ENCODE measurements around the gene ADSS2. TPM values are rescaled to one million over a fixed set of nuclear protein-coding genes. Genes with fewer than 3 reads are reported as not detected.
"Not testable (repeated sequence)": the region's sequence is repeated elsewhere in the genome, so short reads cannot be mapped to it uniquely, and the experiment has no call there.

The ADSS2 gene
- total RNA-seq, 1 experiment from 2014 or later: 71.4 TPM

DNA sequence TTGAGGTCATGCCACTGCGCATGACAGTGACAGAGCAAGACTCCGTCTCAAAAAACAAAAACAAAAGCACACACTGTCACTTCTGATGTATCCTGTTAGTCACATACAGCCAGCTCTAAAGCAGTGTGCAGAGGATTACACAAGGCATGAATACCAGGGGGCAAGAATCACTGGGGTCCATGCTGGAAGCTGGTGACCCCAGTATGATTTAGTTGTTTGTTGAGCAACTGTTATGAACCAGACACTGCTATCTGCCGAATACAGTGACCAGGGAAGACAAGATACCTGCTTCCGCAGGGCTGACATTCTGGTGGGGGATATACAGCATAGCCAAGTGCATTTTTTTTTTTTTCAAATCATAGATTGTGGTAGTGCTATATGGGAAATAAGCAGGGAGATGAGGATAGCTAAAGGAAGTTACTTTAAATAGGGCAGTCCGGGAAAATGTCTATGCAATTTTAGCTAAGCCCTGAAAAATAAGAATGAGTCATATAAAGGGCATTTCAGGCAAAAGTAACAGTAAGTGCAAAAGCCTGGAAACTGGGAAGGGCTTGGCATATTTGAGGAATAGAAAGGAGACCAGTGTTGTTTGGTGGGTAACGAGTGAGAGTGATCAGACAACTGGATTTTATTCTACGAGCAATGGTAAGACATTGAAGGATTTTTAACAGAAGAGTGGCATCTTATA is 69.7 kb downstream of the ADSS2 start:
- DNase-seq (ENCODE audit: low read depth): no peak
- in situ Hi-C loops (cut with HindIII; ENCODE audit: low pct_unique_long_range_greater_than_20kb, low sequenced_read_pairs): no loop called here

DNA sequence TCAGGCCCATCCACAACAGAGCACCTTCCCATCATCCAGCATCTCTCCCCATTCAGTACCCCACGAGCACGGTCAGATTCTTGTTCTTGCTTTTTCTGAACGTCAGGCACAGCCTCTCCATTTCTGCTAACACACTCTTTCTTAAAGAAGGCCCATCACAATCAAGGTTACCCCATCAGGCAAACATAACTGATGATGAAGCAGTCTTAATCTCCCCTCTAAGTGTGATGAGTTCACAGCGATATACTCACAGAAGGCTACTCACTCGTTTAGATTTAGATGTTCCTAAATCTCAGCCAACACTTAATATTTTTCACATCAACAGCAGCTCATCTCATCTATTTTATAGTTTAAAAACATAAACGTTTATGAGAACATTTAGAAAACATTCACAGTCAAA is 75.6 kb downstream of the ADSS2 start:
- in situ Hi-C loops (cut with HindIII; ENCODE audit: low pct_unique_long_range_greater_than_20kb, low sequenced_read_pairs): no loop called here
- no peak for DNase-seq (ENCODE audit: low read depth)

DNA sequence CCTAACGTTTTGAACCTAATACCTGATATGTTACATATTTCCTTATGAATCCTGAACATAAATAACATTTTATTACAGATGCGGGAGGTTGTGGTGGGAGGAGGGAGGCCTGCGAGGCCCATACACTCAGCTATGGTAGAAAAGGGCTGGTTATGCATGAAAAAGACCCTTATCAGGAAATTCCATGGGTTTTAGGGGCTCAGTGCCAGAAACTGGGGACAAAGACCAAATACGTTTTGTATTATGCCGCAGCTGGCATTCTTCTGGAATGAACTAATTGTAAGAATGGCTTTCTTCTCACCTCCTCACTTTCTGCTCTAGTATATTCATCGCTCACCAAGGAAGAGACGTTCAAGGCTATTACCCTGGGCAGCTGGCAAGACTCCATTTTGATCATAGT is 76.7 kb downstream of the ADSS2 start:
- in situ Hi-C loops (cut with HindIII; ENCODE audit: low pct_unique_long_range_greater_than_20kb, low sequenced_read_pairs): no loop called here
- DNase-seq (ENCODE audit: low read depth): no peak

DNA sequence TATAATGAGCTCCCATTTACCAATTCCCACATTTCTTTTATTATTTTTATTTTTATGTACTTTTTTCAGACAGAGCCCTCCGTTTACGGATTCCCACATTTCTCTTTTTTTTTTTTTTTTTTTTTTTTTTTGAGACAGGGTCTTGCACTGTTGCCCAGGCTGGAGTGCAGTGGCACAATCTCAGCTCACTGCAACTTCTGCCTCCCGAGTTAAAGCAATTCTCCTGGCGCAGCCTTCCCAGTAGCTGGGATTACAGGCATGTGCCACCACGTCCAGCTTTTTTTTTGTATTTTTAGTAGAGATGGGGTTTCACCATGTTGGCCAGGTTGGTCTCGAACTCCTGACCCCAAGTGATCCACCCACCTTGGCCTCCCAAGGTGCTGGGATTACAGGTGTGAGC is 77.2 kb downstream of the ADSS2 start:
- in situ Hi-C loops (cut with HindIII; ENCODE audit: low pct_unique_long_range_greater_than_20kb, low sequenced_read_pairs); DNase-seq (ENCODE audit: low read depth): not testable (repeated sequence)

DNA sequence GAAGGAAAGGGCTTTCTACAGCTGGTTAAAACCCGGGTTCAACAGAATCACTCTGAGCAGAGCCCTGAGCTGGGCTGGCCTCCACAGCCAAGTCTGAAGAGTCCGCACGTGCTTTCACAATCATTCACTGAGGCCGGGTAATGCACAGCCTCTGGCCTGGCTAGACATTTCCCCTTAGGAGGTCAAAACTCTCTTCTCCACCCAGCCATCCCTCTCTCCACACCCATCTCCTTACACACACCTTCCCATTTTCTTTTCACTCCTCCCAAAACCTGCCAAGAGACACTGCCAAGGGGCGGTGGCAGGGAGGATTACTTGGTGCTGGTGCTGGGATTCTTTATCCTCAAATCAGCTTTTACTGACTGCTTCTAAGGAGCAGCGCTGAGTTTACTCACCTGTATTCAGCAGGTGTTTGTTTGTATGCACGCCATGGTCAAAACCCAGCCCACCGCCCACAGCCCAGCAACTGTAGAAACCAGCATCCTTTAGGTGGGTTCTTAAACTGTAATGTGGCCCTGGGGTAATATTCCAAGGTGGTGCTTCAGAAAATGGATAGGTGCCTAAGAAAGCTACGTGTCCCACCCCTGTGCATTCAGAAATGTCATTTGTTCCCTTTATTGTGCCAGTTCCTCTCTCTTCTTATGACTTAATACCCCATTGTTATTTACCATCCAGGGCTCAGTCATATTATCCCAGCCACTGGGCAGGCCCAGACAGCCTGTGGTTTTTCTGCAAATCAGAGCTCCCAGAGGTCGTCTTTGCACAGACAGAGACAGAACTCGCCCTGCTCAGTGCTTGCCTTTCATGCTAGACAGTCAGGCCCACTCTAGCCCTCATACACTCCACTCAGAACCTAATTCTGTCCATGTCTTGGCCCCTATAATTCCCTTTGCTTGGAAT is 80.2 kb downstream of the ADSS2 start:
- in situ Hi-C loops (cut with HindIII; ENCODE audit: low pct_unique_long_range_greater_than_20kb, low sequenced_read_pairs): no loop called here
- no peak for DNase-seq (ENCODE audit: low read depth)

DNA sequence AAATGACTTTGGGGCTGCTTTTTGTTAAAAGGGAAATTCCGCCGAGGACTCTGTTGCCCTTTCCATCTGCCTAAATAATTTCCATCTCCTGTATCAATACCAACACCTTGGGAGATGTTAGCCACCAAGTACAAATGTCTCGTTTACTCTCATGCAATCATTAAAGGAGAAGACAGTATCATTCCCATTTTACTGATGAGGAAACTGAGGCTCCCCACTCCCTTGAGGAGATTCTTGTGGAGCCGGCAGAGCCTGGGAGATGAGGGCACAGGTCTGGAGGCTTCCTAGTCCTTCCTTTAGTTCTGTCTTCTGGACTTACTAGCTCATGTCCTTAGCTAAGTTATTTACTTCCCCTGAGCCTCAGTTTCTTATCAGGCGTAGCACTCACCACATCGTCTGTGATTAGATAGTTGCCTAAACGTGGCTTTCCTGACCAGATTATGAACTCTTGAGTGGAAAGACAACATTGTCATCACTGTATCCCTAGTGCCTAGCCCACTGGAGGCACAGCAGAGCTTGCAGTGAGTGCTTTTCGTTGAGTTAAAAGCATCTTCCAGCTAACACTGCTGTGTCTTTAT is 81.6 kb downstream of the ADSS2 start:
- DNase-seq (ENCODE audit: low read depth): no peak
- in situ Hi-C loops (cut with HindIII; ENCODE audit: low pct_unique_long_range_greater_than_20kb, low sequenced_read_pairs): no loop called here

DNA sequence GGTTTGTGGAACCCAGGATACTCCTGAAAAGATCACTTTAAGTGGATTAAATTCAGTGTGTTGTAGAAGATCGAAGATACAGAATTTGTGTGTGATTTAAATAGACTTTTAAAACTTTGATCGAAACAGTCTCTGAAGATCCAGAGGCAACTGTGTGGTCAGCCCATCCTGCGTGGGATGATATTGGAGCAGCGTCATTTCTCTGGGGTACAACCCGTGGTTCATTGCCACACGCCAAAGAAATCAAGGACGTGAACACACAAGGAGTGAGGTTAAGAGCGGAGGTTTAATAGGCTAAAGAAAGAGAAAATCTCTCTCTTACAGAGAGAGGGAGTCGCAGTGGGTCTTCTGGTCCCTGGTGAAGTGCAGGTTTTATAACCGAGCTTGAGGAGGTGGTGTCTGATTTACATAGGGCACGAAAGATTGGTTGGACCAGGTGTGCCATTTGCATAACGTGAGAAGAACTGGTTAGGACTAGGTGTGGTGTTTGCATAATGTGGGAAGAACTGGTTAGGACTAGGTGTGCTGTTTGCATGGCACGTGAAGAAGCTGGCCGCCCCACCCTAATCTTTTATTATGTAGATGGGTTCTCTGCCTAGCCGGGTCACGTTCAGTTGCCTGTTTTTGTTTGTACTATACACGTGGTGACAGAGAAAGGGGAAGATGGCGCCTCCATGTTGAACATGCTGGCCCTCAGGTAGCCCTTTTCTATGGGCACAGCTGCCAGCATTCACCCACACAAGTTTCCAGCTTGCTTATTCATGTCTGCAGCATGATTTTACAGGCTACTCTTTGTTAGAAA is 82.3 kb downstream of the ADSS2 start:
- in situ Hi-C loops (cut with HindIII; ENCODE audit: low pct_unique_long_range_greater_than_20kb, low sequenced_read_pairs): no loop called here
- no peak for DNase-seq (ENCODE audit: low read depth)

DNA sequence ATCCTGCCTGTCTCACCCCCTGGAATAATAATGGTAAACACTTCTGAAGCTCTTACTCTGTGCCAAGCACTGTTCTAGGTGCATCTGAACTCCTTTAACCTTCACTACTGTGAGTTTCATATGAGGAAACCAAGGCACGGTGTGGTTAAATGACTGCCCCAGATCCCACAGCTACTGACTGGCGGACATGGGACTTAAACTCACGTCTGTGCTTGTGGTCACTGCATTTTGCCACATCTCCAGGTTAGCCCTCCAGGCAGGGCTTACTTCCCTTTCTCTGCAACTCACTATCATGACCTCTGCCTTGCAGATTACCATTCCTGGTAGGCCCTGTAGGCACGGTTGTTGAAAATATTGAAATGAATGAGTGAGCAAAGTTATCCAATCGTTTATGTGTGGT is 83.4 kb downstream of the ADSS2 start:
- DNase-seq (ENCODE audit: low read depth): no peak
- in situ Hi-C loops (cut with HindIII; ENCODE audit: low pct_unique_long_range_greater_than_20kb, low sequenced_read_pairs): no loop called here

DNA sequence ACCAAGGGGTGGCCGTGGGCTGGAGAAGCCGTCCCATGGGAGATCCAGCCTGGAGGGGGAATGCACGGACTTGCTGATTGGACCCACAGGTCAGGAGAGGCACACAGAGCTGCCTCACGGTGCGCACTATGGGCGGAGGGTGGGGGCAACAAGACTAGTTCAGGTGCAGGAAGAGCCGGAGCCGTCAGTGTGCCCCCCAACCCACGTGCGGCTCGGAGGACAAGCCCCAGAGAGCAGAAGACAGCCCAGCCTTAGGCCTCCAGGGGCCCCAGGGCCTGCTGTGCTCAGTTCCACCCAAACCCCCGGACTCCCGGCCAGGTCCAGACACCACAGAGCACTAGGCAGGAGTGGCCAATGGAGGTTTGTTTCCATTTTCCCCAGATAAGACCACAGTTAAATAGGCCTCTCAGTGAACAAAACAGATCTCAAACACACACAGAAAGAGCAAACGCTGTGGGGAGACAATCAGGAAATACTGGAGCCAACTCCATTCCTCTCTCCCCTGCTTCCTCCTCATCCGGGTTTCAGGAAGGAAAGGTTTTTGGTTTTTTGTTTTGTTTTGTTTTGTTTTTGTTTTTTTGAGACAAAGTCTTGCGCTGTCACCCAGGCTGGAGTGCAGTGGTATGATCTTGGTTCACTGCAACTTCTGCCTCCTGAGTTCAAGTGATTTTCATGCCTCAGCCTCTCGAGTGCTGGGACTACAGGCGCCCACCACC is 84.2 kb downstream of the ADSS2 start:
- in situ Hi-C loops (cut with HindIII; ENCODE audit: low pct_unique_long_range_greater_than_20kb, low sequenced_read_pairs): no loop called here
- no peak for DNase-seq (ENCODE audit: low read depth)

DNA sequence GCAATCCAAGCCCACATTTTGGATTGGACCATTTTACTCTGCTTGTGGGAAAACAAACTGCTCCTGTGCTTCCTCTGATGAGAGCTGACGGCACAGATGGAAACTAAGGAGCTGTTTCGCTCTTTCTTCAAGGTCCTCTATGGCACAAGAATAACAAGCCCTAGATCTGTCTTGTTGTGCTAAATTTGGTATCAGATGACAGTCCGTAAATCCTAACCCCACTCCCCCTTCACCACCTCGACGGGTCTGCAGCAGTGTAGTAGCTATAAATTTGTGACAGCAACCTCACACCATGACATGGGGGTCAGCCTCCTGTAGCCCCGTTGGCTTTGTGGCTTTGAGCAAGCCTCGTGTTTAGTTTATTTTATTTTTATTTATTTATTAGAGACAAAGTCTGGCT is 85.9 kb downstream of the ADSS2 start:
- DNase-seq (ENCODE audit: low read depth): no peak
- in situ Hi-C loops (cut with HindIII; ENCODE audit: low pct_unique_long_range_greater_than_20kb, low sequenced_read_pairs): no loop called here

DNA sequence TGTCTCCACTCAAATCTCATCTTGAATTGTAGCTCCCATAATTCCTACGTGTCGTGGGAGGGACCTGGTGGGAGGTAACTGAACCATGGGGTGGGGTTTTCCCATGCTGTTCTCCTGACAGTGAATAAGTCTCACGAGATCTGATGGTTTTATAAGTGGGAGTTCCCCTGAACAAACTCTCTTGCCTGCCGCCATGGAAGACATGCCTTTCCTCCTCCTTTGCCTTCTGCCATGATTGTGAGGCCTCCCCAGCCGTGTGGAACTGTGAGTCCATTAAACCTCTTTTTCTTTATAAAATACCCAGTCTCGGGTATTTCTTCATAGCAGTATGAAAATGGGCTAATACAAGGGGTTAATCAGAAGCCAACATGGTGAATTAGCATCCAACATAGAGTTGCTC is 86.4 kb downstream of the ADSS2 start:
- in situ Hi-C loops (cut with HindIII; ENCODE audit: low pct_unique_long_range_greater_than_20kb, low sequenced_read_pairs); DNase-seq (ENCODE audit: low read depth): not testable (repeated sequence)

DNA sequence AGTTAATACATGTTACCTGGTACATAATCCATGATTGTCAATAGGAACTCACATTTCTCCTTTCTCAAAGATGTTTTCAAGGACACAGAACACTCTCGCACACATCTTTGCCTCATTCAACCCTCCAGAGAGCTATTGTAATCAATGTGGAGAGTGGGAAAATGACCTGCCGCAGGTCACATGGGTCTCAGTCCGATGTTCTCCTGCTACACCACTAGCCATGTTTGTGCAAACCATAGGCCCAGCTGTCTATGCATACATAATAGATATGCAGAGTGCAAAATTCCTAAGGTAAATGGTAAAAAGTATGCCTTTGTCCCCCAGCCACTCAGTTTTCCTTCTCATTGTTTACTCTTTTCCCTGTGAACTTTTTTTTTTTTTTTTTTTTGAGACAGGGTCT is 89.2 kb downstream of the ADSS2 start:
- DNase-seq (ENCODE audit: low read depth): no peak
- in situ Hi-C loops (cut with HindIII; ENCODE audit: low pct_unique_long_range_greater_than_20kb, low sequenced_read_pairs): no loop called here

DNA sequence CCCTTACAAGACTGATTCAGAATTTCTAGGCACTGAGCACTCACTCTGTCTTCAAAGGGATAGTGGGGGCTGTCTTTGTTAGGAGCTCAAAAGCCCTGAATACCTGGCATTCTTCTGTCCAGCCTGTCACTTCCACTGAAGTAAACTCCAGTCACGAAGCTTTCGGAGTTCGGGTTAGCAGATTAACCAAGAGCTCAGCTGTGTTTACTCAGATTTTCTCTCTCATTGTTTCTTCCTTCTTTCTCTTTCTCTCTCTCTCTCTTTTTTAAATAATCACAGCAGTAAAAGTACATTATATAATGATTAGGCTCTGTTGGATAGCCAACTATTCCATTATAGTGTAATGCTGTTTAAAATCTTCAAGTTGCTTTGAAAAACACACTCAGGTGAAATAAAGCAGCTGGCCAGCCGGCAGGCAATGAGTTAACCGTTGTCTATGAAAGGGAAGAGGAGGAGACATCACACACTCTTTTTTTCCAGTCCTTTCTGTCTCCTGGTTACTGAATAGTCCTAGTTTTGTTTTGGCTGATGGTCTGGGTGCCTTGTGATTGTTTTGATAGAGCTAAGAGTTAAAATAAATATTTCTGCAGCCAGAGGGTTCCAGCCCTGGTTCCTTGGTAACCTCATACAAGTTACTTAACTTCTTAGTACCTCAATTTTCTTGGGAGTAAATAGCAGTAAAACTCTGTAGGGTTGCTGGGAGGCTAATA is 89.8 kb downstream of the ADSS2 start:
- DNase-seq (ENCODE audit: low read depth): peak; percentile 91
- in situ Hi-C loops (cut with HindIII; ENCODE audit: low pct_unique_long_range_greater_than_20kb, low sequenced_read_pairs): no loop called here

Other genes starting within 250 kb of the ADSS2 start
- gene CATSPERE, start 9.4 kb upstream of the ADSS2 start, total RNA-seq (2014; rRNA removed; shearing (Covaris generic); ENCODE audit: low replicate concordance): not detected in 2 replicates
- 43.2 and 55.6 TPM in 2 replicates for gene DESI2, start 201.2 kb upstream of the ADSS2 start, total RNA-seq (2014; rRNA removed; shearing (Covaris generic); ENCODE audit: low replicate concordance)

All from Caki2 (cell line).